GM23338 (cell line): ENCODE data around the gene CFH. TPM values are rescaled to one million over a fixed set of nuclear protein-coding genes. Genes with fewer than 3 reads are reported as not detected.

Experiments used
- ATAC-seq: fragments of 200-7000 bp; cut with Tn5 transposase; 3 replicates; pipeline ENCODE4 v1.9.1; 2020
- DNase-seq: peaks from one replicate; pipeline ENCODE4 v3.0.0-alpha.2; 2015; ENCODE audit warnings: low spot score
- H2AFZ ChIP-seq: fragments of 200-600 bp; sonication (generic); 2 replicates; pipeline ENCODE4 v1.8.0; 2016; ENCODE audit warnings: antibody characterized with exemption, mild to moderate bottlenecking, moderate library complexity
- H3F3A ChIP-seq: fragments of 200-600 bp; sonication (generic); replicated peaks from 2 replicates; pipeline ENCODE4 v1.8.0; 2017; ENCODE audit warnings: antibody characterized with exemption, mixed run types, low read depth
- H3K27ac ChIP-seq: fragments of 200-600 bp; sonication (generic); 2 replicates; pipeline ENCODE4 v1.6.1; 2016; ENCODE audit warnings: low read depth
- H3K27me3 ChIP-seq: fragments of 200-600 bp; sonication (generic); 2 replicates; pipeline ENCODE4 v1.8.0; 2016; ENCODE audit warnings: mild to moderate bottlenecking, mixed run types, moderate library complexity; ENCODE audit not compliant: insufficient read depth
- H3K36me3 ChIP-seq: fragments of 200-600 bp; sonication (generic); 2 replicates; pipeline ENCODE4 v1.8.0; 2016; ENCODE audit warnings: mild to moderate bottlenecking; ENCODE audit not compliant: insufficient read depth
- H3K4me1 ChIP-seq: fragments of 200-600 bp; sonication (generic); 2 replicates; pipeline ENCODE4 v1.8.0; 2016; ENCODE audit warnings: mild to moderate bottlenecking, moderate library complexity; ENCODE audit not compliant: insufficient read depth
- H3K4me2 ChIP-seq: fragments of 200-600 bp; sonication (generic); 2 replicates; pipeline ENCODE4 v1.7.1; 2017; ENCODE audit warnings: mixed run types
- H3K4me3 ChIP-seq: fragments of 200-600 bp; sonication (generic); 2 replicates; pipeline ENCODE4 v1.6.1; 2016; ENCODE audit warnings: mixed run types
- H3K79me2 ChIP-seq: fragments of 200-600 bp; sonication (generic); replicated peaks from 2 replicates; pipeline ENCODE4 v1.8.0; 2017; ENCODE audit warnings: mild to moderate bottlenecking; ENCODE audit not compliant: insufficient read depth
- H3K9me2 ChIP-seq: fragments of 200-600 bp; sonication (generic); 2 replicates; pipeline ENCODE4 v1.8.0; 2017; ENCODE audit not compliant: insufficient read depth
- H4K20me1 ChIP-seq: fragments of 200-600 bp; sonication (generic); replicated peaks from 2 replicates; pipeline ENCODE4 v1.8.0; 2017; ENCODE audit warnings: mild to moderate bottlenecking; ENCODE audit not compliant: insufficient read depth
- H3K27ac Mint-ChIP-seq: 2 replicates; pipeline ENCODE4 v1.8.0; 2020; ENCODE audit warnings: inconsistent platforms, mild to moderate bottlenecking, moderate library complexity, mixed read lengths
- H3K27me3 Mint-ChIP-seq: 3 replicates; pipeline ENCODE4 v1.8.0; 2022; ENCODE audit warnings: low read depth, mild to moderate bottlenecking, moderate library complexity, mixed read lengths, inconsistent platforms; ENCODE audit not compliant: insufficient read depth, poor library complexity
- H3K36me3 Mint-ChIP-seq: 3 replicates; pipeline ENCODE4 v1.8.0; 2021; ENCODE audit warnings: low read depth, mild to moderate bottlenecking, inconsistent platforms, moderate library complexity, mixed read lengths
- H3K4me1 Mint-ChIP-seq: 3 replicates; pipeline ENCODE4 v1.8.0; 2020; ENCODE audit warnings: mild to moderate bottlenecking, inconsistent platforms, mixed read lengths
- H3K4me3 Mint-ChIP-seq: 3 replicates; pipeline ENCODE4 v1.8.0; 2021; ENCODE audit warnings: moderate library complexity, mild to moderate bottlenecking, inconsistent platforms, mixed read lengths
- H3K9me3 Mint-ChIP-seq: 3 replicates; pipeline ENCODE4 v1.8.0; 2020; ENCODE audit warnings: moderate library complexity, mild to moderate bottlenecking, inconsistent platforms, mixed read lengths
- CREB1 ChIP-seq: fragments of 250-450 bp; sonication (Bioruptor Pico); IDR thresholded peaks from 2 replicates; pipeline ENCODE4 v1.5.0; 2020; ENCODE audit warnings: low read depth, mild to moderate bottlenecking, moderate library complexity
- EZH2 ChIP-seq: fragments of 200-600 bp; sonication (generic); IDR thresholded peaks from one replicate; pipeline ENCODE4 v1.8.0; 2017; ENCODE audit warnings: antibody characterized with exemption, mild to moderate bottlenecking, low read depth; ENCODE audit not compliant: unreplicated experiment
- EZH2phosphoT487 ChIP-seq: fragments of 200-600 bp; sonication (generic); IDR thresholded peaks from one replicate; pipeline ENCODE4 v1.8.1; 2018; ENCODE audit warnings: antibody characterized with exemption; ENCODE audit not compliant: unreplicated experiment
- JUNB ChIP-seq: IDR thresholded peaks from one replicate; pipeline ENCODE4 v1.6.1; 2016; ENCODE audit warnings: antibody characterized with exemption; ENCODE audit not compliant: unreplicated experiment
- NANOG ChIP-seq: IDR thresholded peaks from 2 replicates; pipeline ENCODE4 v1.6.1; 2016; ENCODE audit warnings: antibody characterized with exemption, borderline replicate concordance
- POLR2AphosphoS5 ChIP-seq: IDR thresholded peaks from 2 replicates; pipeline ENCODE4 v1.6.1; 2016; ENCODE audit warnings: antibody characterized with exemption, low read depth
- STAT1 ChIP-seq: IDR thresholded peaks from one replicate; pipeline ENCODE4 v1.6.1; 2016; ENCODE audit warnings: antibody characterized with exemption; ENCODE audit not compliant: unreplicated experiment
- ZNF114 ChIP-seq: fragments of 250-450 bp; sonication (Bioruptor Pico); IDR thresholded peaks from 2 replicates; pipeline ENCODE4 v1.5.0; 2020; ENCODE audit warnings: mild to moderate bottlenecking, moderate library complexity
- ZNF331 ChIP-seq: fragments of 250-450 bp; sonication (Bioruptor Pico); IDR thresholded peaks from 2 replicates; pipeline ENCODE4 v1.5.0; 2020; ENCODE audit warnings: low read depth, mild to moderate bottlenecking, moderate library complexity
- polyA plus RNA-seq: library from polyadenylated mRNA; unstranded; fragments of >200 nt; fragmentation: Nextera tagmentation; extraction: Ambion mirVana; gene quantifications from 2 replicates; pipeline ENCODE4 v1.2.1, GENCODE V29; 2016
- total RNA-seq: library from RNA; depleted of rRNA; stranded (reverse); fragments of >200 nt; shearing (Covaris generic); gene quantifications from 2 replicates; pipeline ENCODE4 v1.2.3, GENCODE V29; 2014
- TF ChIP-seq, protein P1 (sequence below), 2 experiments: fragments of 200-600 bp in 1 of 2; sonication (generic) in 1 of 2; conservative IDR thresholded peaks; 2 replicates each; pipeline versions ENCODE4 v1.5.1 to v1.6.1; 2016 to 2017; ENCODE audit warnings: antibody characterized with exemption in 2 of 2, low read depth in 2 of 2, mild to moderate bottlenecking in 2 of 2, moderate library complexity in 1 of 2
- TF ChIP-seq, protein P2 (sequence below): IDR thresholded peaks from 2 replicates; pipeline ENCODE4 v1.6.1; 2016; ENCODE audit warnings: antibody characterized with exemption
- TF ChIP-seq, protein P3 (sequence below): IDR thresholded peaks from one replicate; pipeline ENCODE4 v1.6.1; 2018; ENCODE audit warnings: antibody characterized with exemption; ENCODE audit not compliant: unreplicated experiment
- TF ChIP-seq, protein P4 (sequence below): fragments of 250-450 bp; sonication (Bioruptor Pico); IDR thresholded peaks from 2 replicates; pipeline ENCODE4 v1.5.0; 2020; ENCODE audit warnings: mild to moderate bottlenecking, moderate library complexity

The CFH gene
- total and polyA plus RNA-seq, 2 experiments from 2014 or later: not detected

DNA sequence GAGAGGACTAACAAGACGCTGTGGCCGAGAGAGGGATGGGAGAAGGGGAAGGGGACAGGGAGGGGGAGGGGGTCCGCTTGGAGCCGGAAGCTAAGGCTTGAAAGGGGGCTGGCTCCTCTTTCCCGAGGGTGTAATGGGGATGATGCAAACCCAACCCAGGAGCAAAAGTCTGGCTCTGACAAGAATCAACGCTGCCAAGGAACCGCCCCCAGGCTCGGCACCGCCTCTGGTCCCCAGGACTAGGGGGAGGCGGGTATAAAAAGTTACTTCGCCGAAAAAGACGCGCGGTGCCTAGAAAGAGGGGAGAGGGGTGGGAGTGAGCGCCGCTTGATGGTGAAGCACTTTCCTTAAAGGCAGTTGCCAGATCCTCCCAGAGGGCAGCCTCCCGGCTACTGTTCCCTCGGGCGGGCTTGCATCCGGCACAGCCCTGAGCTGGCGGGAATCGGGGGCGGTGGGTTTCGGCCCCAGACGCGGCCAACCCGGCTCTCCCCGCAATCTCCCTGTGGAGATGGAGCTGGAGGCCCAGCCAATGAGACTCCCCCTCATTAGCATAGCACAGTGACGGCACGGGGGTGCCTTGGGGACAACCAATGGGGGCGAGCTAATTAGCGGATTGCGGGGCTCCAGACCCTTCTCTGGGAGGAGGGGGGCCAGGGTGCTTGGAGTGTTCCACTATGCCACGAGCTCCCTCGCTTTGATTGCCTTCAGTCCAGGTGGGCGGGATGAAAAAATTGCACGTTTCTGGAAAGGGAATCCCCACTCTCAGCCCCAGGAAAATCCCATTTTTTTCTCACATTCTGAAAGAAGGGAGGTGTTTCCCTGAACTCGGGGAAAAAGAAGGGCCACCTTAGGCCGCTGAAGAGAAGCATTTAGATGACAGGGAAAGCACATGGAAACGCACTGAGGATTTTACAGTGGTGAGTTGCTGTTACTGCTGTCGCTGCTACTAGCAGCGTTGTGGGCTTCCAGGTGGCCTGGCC is 43.2 kb upstream of the CFH start, which contains the start of gene KCNT2:
KCNT2 (minus strand) TSS at position 51 of the 980 bp plus-strand sequence. CDS start 131 bp downstream, outside the sequence.
- Mint-ChIP-seq H3K36me3 (0 out of 3 replicates have a peak, but pooled peaks cover 3% of the 10 kb centered on the region), H3K4me3 (peak within 1 kb of the TSS; percentile 97), H3K27ac (peak within 1 kb of the TSS; percentile 99), H3K4me1 (peaks cover 44% of the 10 kb centered on the region), H3K9me3 (no peaks in the 10 kb centered on the region), H3K27me3 (peaks cover 3% of the 10 kb centered on the region)
- no peaks in the 10 kb centered on the region; the same call in 1 of the 2 replicates for H3K36me3 ChIP-seq
- H3K4me3 ChIP-seq: peak within 1 kb of the TSS; percentile 84
- H3F3A ChIP-seq: peaks cover 9% of the 10 kb centered on the region
- peak within 1 kb of the TSS; percentile 45 for H2AFZ ChIP-seq
- no peaks in the 10 kb centered on the region for H4K20me1 ChIP-seq
- H3K4me2 ChIP-seq: peak within 1 kb of the TSS; percentile 92
- TF ChIP-seq, protein P1, sequence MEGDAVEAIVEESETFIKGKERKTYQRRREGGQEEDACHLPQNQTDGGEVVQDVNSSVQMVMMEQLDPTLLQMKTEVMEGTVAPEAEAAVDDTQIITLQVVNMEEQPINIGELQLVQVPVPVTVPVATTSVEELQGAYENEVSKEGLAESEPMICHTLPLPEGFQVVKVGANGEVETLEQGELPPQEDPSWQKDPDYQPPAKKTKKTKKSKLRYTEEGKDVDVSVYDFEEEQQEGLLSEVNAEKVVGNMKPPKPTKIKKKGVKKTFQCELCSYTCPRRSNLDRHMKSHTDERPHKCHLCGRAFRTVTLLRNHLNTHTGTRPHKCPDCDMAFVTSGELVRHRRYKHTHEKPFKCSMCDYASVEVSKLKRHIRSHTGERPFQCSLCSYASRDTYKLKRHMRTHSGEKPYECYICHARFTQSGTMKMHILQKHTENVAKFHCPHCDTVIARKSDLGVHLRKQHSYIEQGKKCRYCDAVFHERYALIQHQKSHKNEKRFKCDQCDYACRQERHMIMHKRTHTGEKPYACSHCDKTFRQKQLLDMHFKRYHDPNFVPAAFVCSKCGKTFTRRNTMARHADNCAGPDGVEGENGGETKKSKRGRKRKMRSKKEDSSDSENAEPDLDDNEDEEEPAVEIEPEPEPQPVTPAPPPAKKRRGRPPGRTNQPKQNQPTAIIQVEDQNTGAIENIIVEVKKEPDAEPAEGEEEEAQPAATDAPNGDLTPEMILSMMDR (conservative IDR thresholded peaks at IDR 0.05; ENCODE audit: low read depth in 2 of 2): peak; percentile 12 to 30; a peak in 3 of 4 replicates
- TF ChIP-seq POLR2AphosphoS5: peak; percentile 86
- peak; percentile 73 for TF ChIP-seq CREB1 (CRISPR knock-in tag)
- no peak for TF ChIP-seq ZNF331 (CRISPR knock-in tag)
- TF ChIP-seq NANOG: 0 out of 2 replicates have a peak, but pooled peaks have one; percentile 15
- no peak for TF ChIP-seq EZH2
- TF ChIP-seq, protein P2, sequence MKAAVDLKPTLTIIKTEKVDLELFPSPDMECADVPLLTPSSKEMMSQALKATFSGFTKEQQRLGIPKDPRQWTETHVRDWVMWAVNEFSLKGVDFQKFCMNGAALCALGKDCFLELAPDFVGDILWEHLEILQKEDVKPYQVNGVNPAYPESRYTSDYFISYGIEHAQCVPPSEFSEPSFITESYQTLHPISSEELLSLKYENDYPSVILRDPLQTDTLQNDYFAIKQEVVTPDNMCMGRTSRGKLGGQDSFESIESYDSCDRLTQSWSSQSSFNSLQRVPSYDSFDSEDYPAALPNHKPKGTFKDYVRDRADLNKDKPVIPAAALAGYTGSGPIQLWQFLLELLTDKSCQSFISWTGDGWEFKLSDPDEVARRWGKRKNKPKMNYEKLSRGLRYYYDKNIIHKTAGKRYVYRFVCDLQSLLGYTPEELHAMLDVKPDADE: peak; percentile 36; the same call in 1 of the 2 replicates
- TF ChIP-seq, protein P3, sequence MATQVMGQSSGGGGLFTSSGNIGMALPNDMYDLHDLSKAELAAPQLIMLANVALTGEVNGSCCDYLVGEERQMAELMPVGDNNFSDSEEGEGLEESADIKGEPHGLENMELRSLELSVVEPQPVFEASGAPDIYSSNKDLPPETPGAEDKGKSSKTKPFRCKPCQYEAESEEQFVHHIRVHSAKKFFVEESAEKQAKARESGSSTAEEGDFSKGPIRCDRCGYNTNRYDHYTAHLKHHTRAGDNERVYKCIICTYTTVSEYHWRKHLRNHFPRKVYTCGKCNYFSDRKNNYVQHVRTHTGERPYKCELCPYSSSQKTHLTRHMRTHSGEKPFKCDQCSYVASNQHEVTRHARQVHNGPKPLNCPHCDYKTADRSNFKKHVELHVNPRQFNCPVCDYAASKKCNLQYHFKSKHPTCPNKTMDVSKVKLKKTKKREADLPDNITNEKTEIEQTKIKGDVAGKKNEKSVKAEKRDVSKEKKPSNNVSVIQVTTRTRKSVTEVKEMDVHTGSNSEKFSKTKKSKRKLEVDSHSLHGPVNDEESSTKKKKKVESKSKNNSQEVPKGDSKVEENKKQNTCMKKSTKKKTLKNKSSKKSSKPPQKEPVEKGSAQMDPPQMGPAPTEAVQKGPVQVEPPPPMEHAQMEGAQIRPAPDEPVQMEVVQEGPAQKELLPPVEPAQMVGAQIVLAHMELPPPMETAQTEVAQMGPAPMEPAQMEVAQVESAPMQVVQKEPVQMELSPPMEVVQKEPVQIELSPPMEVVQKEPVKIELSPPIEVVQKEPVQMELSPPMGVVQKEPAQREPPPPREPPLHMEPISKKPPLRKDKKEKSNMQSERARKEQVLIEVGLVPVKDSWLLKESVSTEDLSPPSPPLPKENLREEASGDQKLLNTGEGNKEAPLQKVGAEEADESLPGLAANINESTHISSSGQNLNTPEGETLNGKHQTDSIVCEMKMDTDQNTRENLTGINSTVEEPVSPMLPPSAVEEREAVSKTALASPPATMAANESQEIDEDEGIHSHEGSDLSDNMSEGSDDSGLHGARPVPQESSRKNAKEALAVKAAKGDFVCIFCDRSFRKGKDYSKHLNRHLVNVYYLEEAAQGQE: no peak
- TF ChIP-seq, protein P4, sequence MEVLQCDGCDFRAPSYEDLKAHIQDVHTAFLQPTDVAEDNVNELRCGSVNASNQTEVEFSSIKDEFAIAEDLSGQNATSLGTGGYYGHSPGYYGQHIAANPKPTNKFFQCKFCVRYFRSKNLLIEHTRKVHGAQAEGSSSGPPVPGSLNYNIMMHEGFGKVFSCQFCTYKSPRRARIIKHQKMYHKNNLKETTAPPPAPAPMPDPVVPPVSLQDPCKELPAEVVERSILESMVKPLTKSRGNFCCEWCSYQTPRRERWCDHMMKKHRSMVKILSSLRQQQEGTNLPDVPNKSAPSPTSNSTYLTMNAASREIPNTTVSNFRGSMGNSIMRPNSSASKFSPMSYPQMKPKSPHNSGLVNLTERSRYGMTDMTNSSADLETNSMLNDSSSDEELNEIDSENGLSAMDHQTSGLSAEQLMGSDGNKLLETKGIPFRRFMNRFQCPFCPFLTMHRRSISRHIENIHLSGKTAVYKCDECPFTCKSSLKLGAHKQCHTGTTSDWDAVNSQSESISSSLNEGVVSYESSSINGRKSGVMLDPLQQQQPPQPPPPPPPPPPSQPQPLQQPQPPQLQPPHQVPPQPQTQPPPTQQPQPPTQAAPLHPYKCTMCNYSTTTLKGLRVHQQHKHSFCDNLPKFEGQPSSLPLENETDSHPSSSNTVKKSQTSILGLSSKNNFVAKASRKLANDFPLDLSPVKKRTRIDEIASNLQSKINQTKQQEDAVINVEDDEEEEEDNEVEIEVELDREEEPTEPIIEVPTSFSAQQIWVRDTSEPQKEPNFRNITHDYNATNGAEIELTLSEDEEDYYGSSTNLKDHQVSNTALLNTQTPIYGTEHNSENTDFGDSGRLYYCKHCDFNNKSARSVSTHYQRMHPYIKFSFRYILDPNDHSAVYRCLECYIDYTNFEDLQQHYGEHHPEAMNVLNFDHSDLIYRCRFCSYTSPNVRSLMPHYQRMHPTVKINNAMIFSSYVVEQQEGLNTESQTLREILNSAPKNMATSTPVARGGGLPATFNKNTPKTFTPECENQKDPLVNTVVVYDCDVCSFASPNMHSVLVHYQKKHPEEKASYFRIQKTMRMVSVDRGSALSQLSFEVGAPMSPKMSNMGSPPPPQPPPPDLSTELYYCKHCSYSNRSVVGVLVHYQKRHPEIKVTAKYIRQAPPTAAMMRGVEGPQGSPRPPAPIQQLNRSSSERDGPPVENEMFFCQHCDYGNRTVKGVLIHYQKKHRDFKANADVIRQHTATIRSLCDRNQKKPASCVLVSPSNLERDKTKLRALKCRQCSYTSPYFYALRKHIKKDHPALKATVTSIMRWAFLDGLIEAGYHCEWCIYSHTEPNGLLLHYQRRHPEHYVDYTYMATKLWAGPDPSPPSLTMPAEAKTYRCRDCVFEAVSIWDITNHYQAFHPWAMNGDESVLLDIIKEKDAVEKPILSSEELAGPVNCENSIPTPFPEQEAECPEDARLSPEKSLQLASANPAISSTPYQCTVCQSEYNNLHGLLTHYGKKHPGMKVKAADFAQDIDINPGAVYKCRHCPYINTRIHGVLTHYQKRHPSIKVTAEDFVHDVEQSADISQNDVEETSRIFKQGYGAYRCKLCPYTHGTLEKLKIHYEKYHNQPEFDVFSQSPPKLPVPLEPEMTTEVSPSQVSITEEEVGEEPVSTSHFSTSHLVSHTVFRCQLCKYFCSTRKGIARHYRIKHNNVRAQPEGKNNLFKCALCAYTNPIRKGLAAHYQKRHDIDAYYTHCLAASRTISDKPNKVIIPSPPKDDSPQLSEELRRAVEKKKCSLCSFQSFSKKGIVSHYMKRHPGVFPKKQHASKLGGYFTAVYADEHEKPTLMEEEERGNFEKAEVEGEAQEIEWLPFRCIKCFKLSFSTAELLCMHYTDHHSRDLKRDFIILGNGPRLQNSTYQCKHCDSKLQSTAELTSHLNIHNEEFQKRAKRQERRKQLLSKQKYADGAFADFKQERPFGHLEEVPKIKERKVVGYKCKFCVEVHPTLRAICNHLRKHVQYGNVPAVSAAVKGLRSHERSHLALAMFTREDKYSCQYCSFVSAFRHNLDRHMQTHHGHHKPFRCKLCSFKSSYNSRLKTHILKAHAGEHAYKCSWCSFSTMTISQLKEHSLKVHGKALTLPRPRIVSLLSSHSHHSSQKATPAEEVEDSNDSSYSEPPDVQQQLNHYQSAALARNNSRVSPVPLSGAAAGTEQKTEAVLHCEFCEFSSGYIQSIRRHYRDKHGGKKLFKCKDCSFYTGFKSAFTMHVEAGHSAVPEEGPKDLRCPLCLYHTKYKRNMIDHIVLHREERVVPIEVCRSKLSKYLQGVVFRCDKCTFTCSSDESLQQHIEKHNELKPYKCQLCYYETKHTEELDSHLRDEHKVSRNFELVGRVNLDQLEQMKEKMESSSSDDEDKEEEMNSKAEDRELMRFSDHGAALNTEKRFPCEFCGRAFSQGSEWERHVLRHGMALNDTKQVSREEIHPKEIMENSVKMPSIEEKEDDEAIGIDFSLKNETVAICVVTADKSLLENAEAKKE (CRISPR knock-in tag): no peak
- no peak for TF ChIP-seq JUNB
- TF ChIP-seq STAT1: no peak
- TF ChIP-seq ZNF114: no peak
- no peak for TF ChIP-seq EZH2phosphoT487
- H3K9me2 ChIP-seq: no peaks in the 10 kb centered on the region
- H3K4me1 ChIP-seq: peaks cover 38% of the 10 kb centered on the region
- ATAC-seq (peak; percentile 93), DNase-seq (peak; percentile 99)
- H3K27ac ChIP-seq: peak within 1 kb of the TSS; percentile 100
- no peaks in the 10 kb centered on the region for H3K27me3 ChIP-seq
- peaks cover 42% of the 10 kb centered on the region for H3K79me2 ChIP-seq
